Measurements from ENCODE around the gene POLA1. TPM values are rescaled to one million over a fixed set of nuclear protein-coding genes. Genes with fewer than 3 reads are reported as not detected.

The POLA1 gene
- total RNA-seq, 4 donors from 2014 or later = 1.2 to 9.1 (median 5.4) TPM

GRCh38 chrX:24668111-24668510 is 25.6 kb upstream of the POLA1 start:
- in situ Hi-C loops (cut with MboI; ENCODE audit: low pct_ligation_motif_present in 1 of 4, low pct_unique_long_range_greater_than_20kb in 1 of 4, low sequenced_read_pairs in 3 of 4) = no loop called here

GRCh38 chrX:24672701-24673190 is 21.0 kb upstream of the POLA1 start:
- intact Hi-C loops (cut with DNase I; ENCODE audit: low total_unique reads) (no loop called here), in situ Hi-C loops (cut with MboI; ENCODE audit: low pct_ligation_motif_present in 1 of 4, low pct_unique_long_range_greater_than_20kb in 1 of 4, low sequenced_read_pairs in 3 of 4) (no loop called here)
- no peak for DNase-seq

More at GRCh38 chrX:24668111-24668510, 25.6 kb upstream of the POLA1 start:
- Histone ChIP-seq H3K36me3 (no peaks in the 10 kb centered on the region), H3K9me3 (no peaks in the 10 kb centered on the region), H3K27ac (no peak overlapping the region), H3K4me3 (no peak overlapping the region), H3K27me3 (no peaks in the 10 kb centered on the region), H3K4me1 (no peaks in the 10 kb centered on the region)
- WGBS, 2 donors (ENCODE audit: low coverage in 1 of 2) = 64% methylated on average over 3 of the region's 3 CpGs; no CpG with 5 or more reads in 1 of the 2 donors
- no peak for DNase-seq
- intact Hi-C loops (cut with DNase I; ENCODE audit: low total_unique reads) = no loop called here
- TF ChIP-seq POLR2A (IDR thresholded peaks at IDR 0.05) (no peak), POLR2AphosphoS5 (IDR thresholded peaks at IDR 0.05) (no peak), EP300 (IDR thresholded peaks at IDR 0.05; ENCODE audit: low read depth) (no peak), CTCF (IDR thresholded peaks at IDR 0.05) (no peak)

GRCh38 chrX:24673424-24673823 is 20.3 kb upstream of the POLA1 start:
- no peaks in the 10 kb centered on the region for H3K27me3 ChIP-seq
- TF ChIP-seq POLR2A (IDR thresholded peaks at IDR 0.05) (no peak), POLR2AphosphoS5 (IDR thresholded peaks at IDR 0.05) (no peak), CTCF (IDR thresholded peaks at IDR 0.05) (no peak), EP300 (IDR thresholded peaks at IDR 0.05; ENCODE audit: low read depth) (no peak)
- no peaks in the 10 kb centered on the region for H3K9me3 ChIP-seq
- intact Hi-C loops (cut with DNase I; ENCODE audit: low total_unique reads) (no loop called here), in situ Hi-C loops (cut with MboI; ENCODE audit: low pct_ligation_motif_present in 1 of 4, low pct_unique_long_range_greater_than_20kb in 1 of 4, low sequenced_read_pairs in 3 of 4) (no loop called here)
- 62% methylated on average over 2 of the region's 2 CpGs; no CpG with 5 or more reads in 1 of the 2 donors for WGBS, 2 donors (ENCODE audit: low coverage in 1 of 2)
- no peaks in the 10 kb centered on the region for H3K36me3 ChIP-seq
- no peak for DNase-seq
- H3K4me1 ChIP-seq = no peaks in the 10 kb centered on the region
- H3K27ac ChIP-seq = no peak overlapping the region
- no peak overlapping the region for H3K4me3 ChIP-seq

More at GRCh38 chrX:24672701-24673190, 21.0 kb upstream of the POLA1 start:
- H3K4me3 ChIP-seq = no peak overlapping the region
- H3K36me3 ChIP-seq = no peaks in the 10 kb centered on the region
- no peak overlapping the region for H3K27ac ChIP-seq
- no peak for TF ChIP-seq POLR2A (IDR thresholded peaks at IDR 0.05)
- no peak for TF ChIP-seq POLR2AphosphoS5 (IDR thresholded peaks at IDR 0.05)
- no peak for TF ChIP-seq CTCF (IDR thresholded peaks at IDR 0.05)
- H3K4me1 ChIP-seq = no peaks in the 10 kb centered on the region
- H3K9me3 ChIP-seq = no peaks in the 10 kb centered on the region
- 46% methylated on average over 4 to 11 of the region's 11 CpGs for WGBS, 2 donors (ENCODE audit: low coverage in 1 of 2)
- H3K27me3 ChIP-seq = no peaks in the 10 kb centered on the region

- Histone ChIP-seq H3K4me1 (no peaks in the 10 kb centered on the region), H3K36me3 (no peaks in the 10 kb centered on the region), H3K27me3 (no peaks in the 10 kb centered on the region), H3K27ac (no peak overlapping the region), H3K4me3 (no peak overlapping the region), H3K9me3 (no peaks in the 10 kb centered on the region)
- no peak for DNase-seq
- intact Hi-C loops (cut with DNase I; ENCODE audit: low total_unique reads) = no loop called here
- TF ChIP-seq POLR2A (IDR thresholded peaks at IDR 0.05) = no peak
- TF ChIP-seq CTCF (IDR thresholded peaks at IDR 0.05) = peak in 4 of 5 experiments; percentile 23 to 56 (median 44)
- in situ Hi-C loops (cut with MboI; ENCODE audit: low pct_ligation_motif_present in 1 of 4, low pct_unique_long_range_greater_than_20kb in 1 of 4, low sequenced_read_pairs in 3 of 4) = no loop called here
- WGBS, 2 donors (ENCODE audit: low coverage in 1 of 2) = 0 to 27% methylated on average over 1 to 5 of the region's 5 CpGs
These were observed 17.2 kb upstream of the POLA1 start for GRCh38 chrX:24676403-24677024.

Measured in transverse colon (tissue), 4 donors.